ENCODE measurements around the gene EYS.

DNA sequence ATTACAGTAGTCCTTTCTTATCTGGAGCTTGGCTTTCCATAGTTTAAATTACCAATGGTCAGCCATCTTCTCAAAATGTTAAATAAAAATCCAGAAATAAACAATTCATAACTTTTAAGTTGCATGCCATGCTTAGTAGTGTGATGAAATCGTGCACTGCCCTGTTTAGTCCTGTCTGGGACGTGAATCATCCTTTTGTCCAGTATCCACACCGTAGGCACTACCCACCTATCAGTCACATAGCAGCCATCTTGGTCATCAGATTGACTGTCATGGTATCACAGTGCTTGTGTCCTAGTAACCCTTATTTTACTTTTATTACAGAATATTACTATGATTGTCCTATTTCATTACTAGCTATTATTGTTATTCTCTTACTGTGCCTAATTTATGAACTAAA, 924.1 kb downstream of the EYS start:
- TF ChIP-seq POLR2A (IDR thresholded peaks at IDR 0.05) (no peak), CTCF (IDR thresholded peaks at IDR 0.05) (no peak), EP300 (IDR thresholded peaks at IDR 0.05) (no peak)
